Muscle of back (tissue), 13 donors: ENCODE measurements around the gene WRNIP1. TPM values are rescaled to one million over a fixed set of nuclear protein-coding genes. Genes with fewer than 3 reads are reported as not detected.

Source experiments
- DNase-seq, 3 donors: peaks; one replicate each; pipeline versions ENCODE4 v3.0.0 to v3.0.0-alpha.2; 2013
- long read RNA-seq, 9 donors: transcript quantifications; one replicate each; lab custom pipeline, GENCODE V29; 2026
- polyA plus RNA-seq, 10 donors: library from polyadenylated mRNA; unstranded; fragments of 120-200 nt; gene quantifications; one replicate each; pipeline ENCODE4 v1.2.1, GENCODE V29; 2013; ENCODE audit not compliant: insufficient read length in 10 of 10

The WRNIP1 gene
- polyA plus RNA-seq: 10 to 100 TPM; 42.3 to 53.5 (median 48.9) TPM
- long read RNA-seq, donor 1, transcript WRNIP1-204 (7 exons, 2,670 nt): major isoform, 7 of 8 reads
- long read RNA-seq, donor 1, partial matches to known transcripts: 0 of 8 reads
- long read RNA-seq, donor 1, other reads (novel, unspliced or antisense): 0 of 8 reads
- long read RNA-seq, donor 2, transcript WRNIP1-204 (7 exons, 2,670 nt): major isoform, 9 of 30 reads
- long read RNA-seq, donor 2, partial matches to known transcripts: 17 of 30 reads
- long read RNA-seq, donor 2, other reads (novel, unspliced or antisense): 0 of 30 reads
- long read RNA-seq, donor 3: 0 reads
- long read RNA-seq, donor 4, partial matches to known transcripts: 13 of 17 reads
- long read RNA-seq, donor 4, other reads (novel, unspliced or antisense): 0 of 17 reads
- long read RNA-seq, donor 5, transcript WRNIP1-201 (6 exons, 1,557 nt): minor isoform, 5 of 24 reads
- long read RNA-seq, donor 5, transcript WRNIP1-204 (7 exons, 2,670 nt): major isoform, 10 of 24 reads
- long read RNA-seq, donor 5, partial matches to known transcripts: 9 of 24 reads
- long read RNA-seq, donor 5, other reads (novel, unspliced or antisense): 0 of 24 reads
- long read RNA-seq, donor 6, transcript WRNIP1-204 (7 exons, 2,670 nt): major isoform, 10 of 16 reads
- long read RNA-seq, donor 6, partial matches to known transcripts: 6 of 16 reads
- long read RNA-seq, donor 6, other reads (novel, unspliced or antisense): 0 of 16 reads
- long read RNA-seq, donor 7, transcript WRNIP1-204 (7 exons, 2,670 nt): major isoform, 11 of 22 reads
- long read RNA-seq, donor 7, partial matches to known transcripts: 10 of 22 reads
- long read RNA-seq, donor 7, other reads (novel, unspliced or antisense): 0 of 22 reads
- long read RNA-seq, donor 8, transcript WRNIP1-204 (7 exons, 2,670 nt): major isoform, 10 of 12 reads
- long read RNA-seq, donor 8, partial matches to known transcripts: 0 of 12 reads
- long read RNA-seq, donor 8, other reads (novel, unspliced or antisense): 0 of 12 reads
- long read RNA-seq, donor 9, partial matches to known transcripts: 0 of 2 reads
- long read RNA-seq, donor 9, other reads (novel, unspliced or antisense): 0 of 2 reads

DNA sequence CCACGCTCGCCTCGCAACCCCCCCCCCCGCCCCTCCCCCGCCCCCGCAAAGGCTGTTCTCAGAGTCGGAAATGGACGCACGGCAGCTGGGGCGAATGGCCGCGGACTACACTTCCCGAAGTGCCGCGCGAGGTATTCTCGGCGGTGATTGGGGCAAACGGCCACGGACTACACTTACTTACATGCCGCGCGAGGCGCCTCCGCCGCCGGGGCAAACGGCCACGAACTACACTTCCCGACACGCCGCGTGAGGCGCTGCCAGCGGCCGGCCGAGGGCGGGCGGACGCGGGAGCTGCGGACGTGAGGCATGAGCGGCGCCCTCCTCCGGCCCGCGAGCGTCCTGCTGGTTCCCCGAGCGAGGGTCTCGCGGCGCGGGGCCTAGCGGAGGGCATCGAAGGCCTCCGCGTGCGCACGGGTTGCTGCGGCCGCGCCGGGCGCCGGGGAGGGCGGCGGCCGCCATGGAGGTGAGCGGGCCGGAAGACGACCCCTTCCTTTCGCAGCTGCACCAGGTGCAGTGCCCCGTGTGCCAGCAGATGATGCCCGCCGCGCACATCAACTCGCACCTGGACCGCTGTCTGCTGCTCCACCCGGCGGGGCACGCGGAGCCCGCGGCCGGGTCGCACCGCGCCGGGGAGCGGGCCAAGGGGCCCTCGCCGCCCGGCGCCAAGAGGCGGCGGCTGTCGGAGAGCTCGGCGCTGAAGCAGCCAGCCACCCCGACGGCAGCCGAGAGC, at the start of gene WRNIP1:
Gene WRNIP1, plus strand, starts transcription at position 228 of the 730 bp plus-strand sequence. Its CDS starts 230 bp downstream, at position 458.
- peak; percentile 99 to 100 (median 100) for DNase-seq

DNA sequence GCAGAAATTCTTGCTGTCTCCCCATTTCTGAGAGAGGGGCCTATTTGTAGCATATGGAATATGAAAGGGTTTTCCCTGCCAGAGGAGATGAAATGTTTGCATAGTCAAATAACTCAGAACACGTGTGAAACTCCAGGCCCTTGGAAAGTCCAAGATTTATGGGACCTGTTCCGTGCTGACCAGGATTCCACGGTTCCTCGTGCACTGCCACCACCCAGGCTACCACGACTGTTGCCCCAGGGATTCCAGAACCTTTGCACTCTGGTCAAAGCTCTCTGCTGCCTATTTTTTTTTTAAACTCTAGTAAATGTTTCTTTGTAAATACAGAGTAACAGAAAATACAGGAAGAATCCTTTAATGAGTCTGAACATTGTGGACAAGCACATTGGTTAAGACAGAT, 49.5 kb upstream of the WRNIP1 start:
- DNase-seq: no peak

DNA sequence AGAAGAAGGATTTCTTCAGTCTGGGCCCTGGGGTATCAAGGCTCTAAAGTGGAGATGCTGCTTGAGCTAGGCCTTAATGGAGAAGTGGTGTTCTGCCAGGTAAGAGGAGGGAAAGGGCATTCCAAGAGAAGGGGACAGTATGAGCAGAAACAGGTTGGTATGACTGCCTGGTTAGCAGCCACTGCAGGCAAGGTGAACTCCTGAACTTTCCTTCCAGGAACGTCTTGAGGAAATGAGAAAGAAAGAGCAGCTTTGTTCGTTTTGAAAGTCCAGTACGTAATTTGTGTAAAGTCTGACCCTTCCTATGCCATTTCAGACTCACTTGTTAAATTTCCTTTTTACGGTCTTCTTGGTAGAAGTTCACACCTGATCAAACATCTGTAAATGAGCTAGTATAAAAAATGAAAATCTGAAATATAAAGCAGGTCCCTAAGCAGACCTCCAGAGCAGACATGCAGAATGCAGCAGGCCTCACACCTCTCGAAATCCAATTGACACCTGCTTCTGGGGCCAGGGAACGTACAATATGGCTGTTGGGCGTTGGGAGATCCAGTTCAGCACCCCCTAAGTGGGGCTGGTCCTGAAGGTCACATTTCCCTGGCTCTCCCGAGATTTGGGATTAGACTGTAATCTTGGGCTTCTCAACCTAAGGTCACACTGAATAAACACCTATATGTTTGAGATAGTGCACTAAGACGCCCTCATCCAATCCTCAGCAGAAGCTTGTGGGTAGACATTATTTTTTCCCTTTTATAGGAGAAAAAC, 48.1 kb upstream of the WRNIP1 start:
- DNase-seq: no peak

DNA sequence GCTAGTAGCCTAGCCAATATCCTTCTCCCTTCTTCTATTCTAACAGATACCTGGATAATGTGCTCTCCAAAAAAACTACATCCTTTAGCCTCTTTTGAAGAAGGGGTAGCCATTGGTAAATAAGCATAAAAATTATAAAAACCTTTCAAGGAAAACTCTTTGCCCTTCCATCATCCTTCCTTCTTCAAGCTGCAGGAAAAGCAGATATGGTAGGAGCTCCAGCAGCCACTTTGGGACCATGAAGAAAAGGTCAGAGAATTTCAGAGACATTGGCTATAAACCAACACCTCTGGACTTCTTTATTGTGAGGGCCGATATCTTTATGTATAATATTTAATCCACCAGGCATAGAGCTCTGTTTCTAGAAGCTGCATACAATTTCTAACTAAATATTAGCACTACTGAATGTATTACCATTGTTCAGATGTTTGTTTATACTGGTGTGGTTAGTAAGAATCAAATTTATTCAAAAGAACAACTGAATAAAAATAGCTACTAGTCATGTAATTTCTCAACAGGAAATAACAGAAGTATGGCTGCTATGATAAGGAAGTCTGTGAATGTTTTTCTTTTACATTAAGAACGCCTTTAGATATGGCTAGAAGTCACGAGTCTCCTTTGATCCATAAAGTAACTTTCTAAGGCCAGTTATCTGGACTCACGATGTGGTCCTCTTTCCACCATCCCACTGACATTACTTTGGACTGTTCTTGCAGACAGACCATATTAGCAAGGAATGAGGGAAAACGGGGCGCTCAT, 46.7 kb upstream of the WRNIP1 start:
- DNase-seq: no peak

DNA sequence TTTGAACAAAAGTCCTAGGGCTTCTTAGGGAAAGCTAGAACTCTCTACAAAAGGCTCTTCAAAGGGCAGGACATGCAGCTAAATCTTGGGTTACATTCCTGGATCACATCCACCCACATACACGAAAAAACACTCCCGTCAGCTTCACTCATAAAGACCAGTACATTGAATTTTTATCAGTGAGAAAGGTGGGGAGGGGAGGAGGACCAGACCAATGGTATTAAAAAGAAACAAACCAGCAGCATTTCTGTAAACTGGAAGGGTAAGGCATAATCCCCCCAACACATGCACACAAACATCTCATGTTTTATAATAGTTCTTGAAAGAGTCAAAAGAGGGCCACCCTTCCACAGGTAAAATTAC, 46.1 kb upstream of the WRNIP1 start:
- DNase-seq: no peak

DNA sequence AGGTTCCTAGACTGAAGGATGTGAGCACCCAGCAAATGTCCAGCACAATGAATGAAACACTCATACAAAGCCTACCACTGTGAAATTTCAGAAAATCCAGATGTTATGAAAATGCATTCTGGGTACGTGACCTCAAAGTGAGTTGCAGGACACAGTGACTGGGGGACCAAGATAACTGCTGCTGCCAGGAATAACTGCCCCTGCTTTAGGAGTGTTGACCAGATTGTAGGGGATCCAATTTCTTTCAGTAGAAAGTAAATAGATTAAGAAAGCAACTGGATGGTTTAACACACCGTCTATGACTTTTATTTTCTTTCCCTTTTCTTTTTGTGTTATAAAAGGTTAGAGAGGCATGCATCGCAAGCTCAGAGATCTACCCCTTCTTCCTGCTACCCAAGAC, 44.0 kb upstream of the WRNIP1 start:
- DNase-seq: no peak

DNA sequence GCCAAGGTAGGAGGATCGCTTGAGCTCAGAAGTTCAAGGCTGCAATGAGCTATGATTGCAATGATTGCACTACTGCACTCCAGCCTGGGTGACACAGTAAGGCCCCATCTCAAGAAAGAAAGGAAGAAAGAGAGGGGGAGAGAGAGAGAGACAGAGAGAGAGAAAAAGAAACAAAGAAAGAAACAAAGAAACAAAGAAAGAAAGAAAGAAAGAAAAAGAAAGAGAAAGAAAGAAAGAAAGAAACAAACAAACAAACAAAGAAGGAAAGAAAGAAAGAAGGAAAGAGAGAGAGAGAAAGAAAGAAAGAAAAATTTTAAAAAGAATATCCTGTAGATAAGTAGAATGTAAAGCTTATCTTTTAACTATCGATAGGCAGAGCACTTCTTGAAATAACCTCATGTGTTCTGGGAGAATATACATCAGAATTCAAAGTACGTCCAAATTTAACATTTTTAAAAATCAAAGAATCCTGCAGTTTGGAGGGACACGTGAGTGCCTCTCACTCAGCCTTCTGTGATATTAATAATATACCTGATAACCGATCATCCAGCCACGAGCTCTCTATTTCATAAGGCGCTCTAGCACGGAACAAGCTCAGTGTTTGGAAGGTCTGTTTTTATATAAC, 39.7 kb upstream of the WRNIP1 start:
- DNase-seq: no peak

DNA sequence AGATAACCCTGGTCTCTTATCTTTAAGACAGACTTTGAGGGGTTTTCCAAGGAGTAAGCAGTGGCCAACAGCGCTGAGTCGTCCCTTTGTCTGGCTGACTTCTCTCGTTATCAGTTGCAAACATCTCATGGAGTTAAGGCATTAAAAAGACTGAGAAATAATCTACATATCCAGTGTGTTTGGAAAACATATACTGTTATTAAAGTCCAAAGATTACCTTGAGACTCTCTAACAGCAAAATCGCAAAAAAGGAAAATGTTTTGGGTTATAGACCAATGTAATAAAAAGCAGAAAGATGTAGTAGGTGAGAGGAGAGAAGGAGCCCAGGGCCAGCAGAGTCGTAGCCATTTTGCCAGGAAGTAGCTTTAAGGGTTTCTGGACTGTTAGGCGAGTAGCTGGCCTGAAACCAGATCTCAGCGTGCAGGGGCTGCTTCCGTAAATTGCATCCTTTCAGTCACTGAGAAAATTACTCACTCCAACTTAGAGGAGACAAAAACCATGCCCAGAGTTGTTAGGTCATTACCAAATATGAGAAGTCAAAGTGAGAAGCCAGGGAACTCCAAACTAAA, 39.1 kb upstream of the WRNIP1 start:
- DNase-seq: peak in 1 of 3 donors; percentile 30

DNA sequence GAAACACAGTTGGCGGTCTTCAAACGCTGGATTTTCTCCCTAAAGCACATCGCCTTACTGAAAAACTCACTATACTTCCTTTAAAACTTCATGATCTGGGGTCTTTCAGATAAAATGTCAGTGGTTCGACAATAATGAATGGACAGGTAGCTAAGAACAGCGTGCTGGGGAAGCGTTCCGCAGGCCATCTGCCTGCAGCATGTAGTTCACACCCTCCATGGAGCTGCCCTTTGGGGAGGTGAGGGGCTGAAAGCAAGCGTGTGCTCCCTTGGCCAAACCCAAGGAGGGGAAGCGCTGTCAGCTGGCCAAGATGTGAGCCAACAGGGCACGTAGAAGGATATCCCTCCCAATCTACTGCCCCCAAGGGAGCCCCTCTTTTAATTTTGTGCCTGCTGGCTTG, 35.3 kb upstream of the WRNIP1 start:
- no peak for DNase-seq

DNA sequence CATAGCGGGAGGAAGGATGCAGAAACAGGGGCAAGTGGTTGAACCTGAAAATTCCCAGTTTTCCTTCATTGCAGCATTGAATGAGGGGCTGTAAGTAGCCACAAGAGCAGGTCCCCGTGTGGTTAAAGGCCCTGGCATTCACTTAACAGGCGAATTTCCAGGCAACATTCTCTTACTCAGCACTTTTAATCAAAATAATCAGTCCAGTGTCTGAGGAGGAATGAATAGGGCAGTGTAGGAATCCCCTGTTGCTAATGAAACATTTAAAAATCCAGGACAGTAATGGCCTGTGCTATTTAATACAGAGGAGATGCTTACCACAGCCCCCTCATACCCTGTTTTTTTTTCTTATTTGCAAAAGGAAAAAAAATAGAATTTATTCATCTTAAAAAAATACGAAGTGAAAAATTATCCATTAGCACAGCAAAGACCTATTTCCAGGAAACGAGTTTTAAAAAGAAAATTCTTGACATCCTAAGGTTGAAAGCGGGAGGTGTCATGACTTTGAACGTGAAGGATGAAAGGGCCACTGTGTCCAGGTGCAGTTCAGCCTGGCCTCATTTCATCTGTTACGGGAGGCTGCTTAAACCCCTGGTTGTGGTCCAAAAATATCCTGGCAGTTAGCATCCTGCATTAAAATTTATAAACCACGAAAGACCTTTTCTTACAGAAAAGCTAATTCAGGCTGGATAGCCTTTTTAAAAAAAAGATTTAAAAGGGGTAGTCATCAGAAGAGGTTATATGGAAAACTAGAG, 34.7 kb upstream of the WRNIP1 start:
- no peak for DNase-seq

DNA sequence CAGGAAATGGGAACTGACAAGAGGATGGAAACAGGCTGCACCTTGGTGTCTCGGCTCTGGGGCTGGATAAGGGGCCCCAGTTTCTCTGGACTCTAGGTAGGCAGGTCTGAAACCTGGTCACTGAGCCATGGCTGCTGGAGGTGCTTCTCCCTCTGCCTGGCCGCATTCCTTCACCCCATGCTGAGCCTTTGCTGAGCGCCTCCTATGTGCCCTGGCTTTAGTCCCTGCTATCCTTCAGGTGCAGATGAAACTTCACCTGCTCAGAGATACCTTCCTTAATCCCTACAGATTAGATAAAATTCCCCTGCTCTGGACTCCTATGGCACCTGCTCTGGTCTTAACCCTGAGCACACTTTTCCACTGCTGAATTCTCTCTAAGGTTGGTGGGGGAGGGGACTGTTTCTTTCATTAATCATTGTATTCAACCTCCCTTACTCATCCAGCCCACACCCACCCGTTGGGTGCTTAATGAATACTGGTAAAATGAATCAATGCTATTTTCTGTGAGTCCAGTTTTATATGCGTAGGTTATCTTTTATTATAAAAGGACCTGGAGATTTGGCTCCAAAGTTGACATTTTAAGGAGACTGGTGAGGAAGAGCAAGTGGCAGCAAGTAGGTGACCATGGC, 33.8 kb upstream of the WRNIP1 start:
- DNase-seq: no peak

DNA sequence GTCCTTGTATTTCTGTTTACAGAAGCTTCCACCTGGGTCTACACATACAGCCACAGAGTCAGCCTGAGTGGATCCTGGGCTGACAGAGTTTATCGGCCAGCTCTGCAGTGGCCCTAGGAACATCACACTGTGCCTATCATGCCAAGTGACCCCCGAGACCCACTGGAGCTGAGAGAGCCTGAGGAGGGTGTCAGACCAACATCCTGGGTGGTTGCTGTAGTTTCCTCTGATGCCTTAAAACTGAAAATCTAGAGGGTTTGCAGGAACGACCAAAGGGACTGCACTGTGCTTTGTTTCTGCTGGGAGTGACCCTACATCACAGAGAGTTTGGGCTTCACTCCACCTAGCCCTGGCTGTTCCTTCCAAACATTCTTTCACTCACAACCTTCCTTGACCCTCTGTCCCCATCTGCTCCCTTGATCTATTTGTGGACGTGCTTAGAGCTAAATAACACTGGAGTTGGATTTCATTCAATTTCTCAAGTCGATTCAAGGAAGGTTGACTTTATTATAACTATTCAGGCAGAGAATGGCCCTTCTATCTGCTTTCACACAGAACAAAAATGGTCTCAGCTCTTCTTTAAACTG, 32.6 kb upstream of the WRNIP1 start:
- no peak for DNase-seq

DNA sequence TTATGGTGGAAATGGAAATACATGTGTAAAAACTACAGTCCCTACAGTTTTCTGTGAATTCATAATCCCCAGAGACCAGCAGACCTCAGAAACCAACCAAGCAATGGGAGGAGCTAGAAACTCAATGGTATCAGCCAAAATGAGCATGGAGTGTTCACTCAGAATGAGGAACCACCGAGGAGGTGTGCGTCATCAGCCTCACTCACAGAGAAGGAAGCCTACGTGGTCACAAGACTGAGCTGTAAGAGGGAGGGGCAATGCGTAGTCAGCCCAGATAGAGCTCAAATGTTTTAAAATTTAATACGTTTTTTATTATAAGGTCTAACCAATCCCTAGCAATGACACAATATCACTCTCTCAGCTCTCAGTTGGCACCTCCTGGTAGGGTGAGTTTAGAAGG, 31.9 kb upstream of the WRNIP1 start:
- DNase-seq: peak in 1 of 3 donors; percentile 39

DNA sequence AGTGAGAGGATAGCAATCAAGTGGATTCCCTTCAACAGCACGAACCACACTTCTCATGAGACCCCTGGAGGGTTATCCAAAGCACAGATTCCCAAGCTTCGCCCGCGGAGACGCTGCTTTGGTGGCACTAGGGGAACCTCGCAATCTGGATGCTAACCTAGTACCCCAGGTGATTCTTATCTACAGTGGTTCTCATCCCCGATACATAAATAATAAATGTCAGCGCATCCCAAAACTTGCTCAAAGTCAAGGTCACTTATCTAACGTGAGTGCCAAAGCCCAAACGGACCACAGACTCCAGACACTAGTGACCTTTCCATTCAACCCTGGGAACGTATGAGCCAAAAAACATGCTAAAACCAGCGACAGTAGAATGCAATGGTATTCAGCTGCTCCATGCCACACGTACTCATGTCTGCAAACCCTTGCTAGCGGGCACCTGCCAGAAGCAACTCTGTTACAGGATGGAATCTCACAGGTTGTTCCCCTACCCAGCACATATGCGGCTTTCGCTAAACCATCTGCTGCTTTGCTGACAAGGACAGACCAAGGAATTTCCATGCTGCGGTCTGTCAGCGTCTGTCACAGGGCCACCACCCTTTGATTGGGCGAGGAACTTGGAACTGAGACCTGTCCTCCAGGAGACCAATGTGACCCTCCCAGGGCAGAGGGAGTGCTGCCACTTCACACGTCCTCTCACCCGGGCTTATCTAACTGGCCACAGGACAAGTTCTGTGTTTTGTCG, 31.3 kb upstream of the WRNIP1 start:
- no peak for DNase-seq

DNA sequence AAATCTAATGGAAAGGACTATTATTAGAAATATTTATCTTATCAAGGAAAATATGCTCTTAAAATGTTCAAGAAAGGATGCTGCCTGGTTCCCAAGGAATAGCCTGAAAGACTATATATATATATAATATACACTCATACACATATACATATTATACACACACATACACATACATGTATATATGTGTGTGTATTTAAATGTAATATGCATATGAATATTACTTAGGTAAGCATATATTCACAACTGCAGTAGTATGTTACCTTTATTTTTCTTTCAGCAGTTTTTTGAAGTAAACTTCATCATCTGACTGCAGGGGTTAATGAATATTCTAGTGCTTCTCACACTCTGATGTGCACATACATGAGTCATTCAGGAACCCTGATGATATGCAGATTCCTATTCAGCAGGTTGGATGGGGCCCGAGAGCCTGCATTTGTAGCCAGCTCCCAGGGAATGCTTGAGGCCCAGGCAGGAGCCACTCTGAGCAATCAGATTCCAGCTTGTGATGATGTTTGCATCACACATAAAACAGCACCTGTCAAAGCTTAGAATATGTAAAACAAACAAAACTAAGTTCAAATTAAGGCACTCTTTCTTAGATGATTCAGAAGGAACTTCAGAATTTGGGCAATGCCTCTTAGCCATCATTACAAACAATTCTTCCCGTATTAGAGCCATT, 30.6 kb upstream of the WRNIP1 start:
- DNase-seq: no peak

DNA sequence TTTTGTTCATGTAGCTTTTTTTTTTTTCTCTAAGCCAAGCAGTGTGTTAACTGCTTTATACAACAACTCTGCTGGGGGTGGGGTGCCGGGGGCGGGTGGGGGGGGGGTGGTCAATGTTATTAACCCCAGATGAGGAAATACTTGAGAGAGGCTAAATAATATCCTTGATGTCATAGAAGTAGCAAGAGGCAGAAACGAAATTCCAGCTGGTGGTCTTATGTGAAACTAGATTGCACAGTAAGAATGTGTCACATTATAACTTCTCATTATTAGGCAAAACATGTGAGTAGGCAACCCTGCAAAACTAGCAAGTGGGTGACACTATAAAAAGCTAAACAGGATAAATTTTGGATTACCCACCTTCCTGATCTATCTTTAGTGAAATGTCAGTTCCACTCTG, 27.3 kb upstream of the WRNIP1 start:
- DNase-seq: no peak
